ENCODE results near the gene EBLN2.
"Not testable (repeated sequence)": the region's sequence is repeated elsewhere in the genome, so short reads cannot be mapped to it uniquely, and the experiment has no call there.

Gene EBLN2

GRCh38 chr3:73066243-73066642, 4.8 kb downstream of the EBLN2 start:
- DNase-seq: not testable (repeated sequence)

GRCh38 chr3:73068419-73068818, 7.0 kb downstream of the EBLN2 start:
- DNase-seq: no peak

GRCh38 chr3:73069187-73069586, 7.7 kb downstream of the EBLN2 start:
- DNase-seq: no peak

GRCh38 chr3:73069775-73070444, 8.5 kb downstream of the EBLN2 start:
- DNase-seq: no peak

- no peak for DNase-seq
Observed at GRCh38 chr3:73070675-73071575, 9.5 kb downstream of the EBLN2 start.

- no peak for DNase-seq
Observed at GRCh38 chr3:73071952-73072351, 10.5 kb downstream of the EBLN2 start.

GRCh38 chr3:73072634-73073033, 11.2 kb downstream of the EBLN2 start:
- DNase-seq: no peak

- DNase-seq: no peak
Observed at GRCh38 chr3:73073091-73073707, 11.7 kb downstream of the EBLN2 start.

- no peak for DNase-seq
Observed at GRCh38 chr3:73074781-73075180, 13.3 kb downstream of the EBLN2 start.

GRCh38 chr3:73080216-73080966, 18.9 kb downstream of the EBLN2 start:
- no peak for DNase-seq

GRCh38 chr3:73081140-73081539, 19.7 kb downstream of the EBLN2 start:
- no peak for DNase-seq

- no peak for DNase-seq
Observed at GRCh38 chr3:73084170-73084569, 22.7 kb downstream of the EBLN2 start.

- peak in 3 of 4 experiments; percentile 4 to 44 (median 35) for DNase-seq
Observed at GRCh38 chr3:73086071-73086494, 24.6 kb downstream of the EBLN2 start.

- no peak for DNase-seq
Observed at GRCh38 chr3:73094129-73094528, 32.7 kb downstream of the EBLN2 start.

GRCh38 chr3:73094951-73095350, 33.5 kb downstream of the EBLN2 start:
- DNase-seq: no peak

GRCh38 chr3:73096169-73096568, 34.7 kb downstream of the EBLN2 start:
- DNase-seq: no peak

- DNase-seq: no peak
Observed at GRCh38 chr3:73098026-73098425, 36.6 kb downstream of the EBLN2 start.

- DNase-seq: no peak
Observed at GRCh38 chr3:73098873-73099272, 37.4 kb downstream of the EBLN2 start.

GRCh38 chr3:73100741-73101559, 39.5 kb downstream of the EBLN2 start:
- DNase-seq: peak; percentile 20 to 61 (median 52)

- no peak for DNase-seq
Observed at GRCh38 chr3:73101881-73102280, 40.4 kb downstream of the EBLN2 start.

GRCh38 chr3:73107215-73107614, 45.8 kb downstream of the EBLN2 start:
- no peak for DNase-seq

GRCh38 chr3:73107676-73108187, 46.3 kb downstream of the EBLN2 start:
- DNase-seq: no peak

Measured in activated naive CD4-positive, alpha-beta T cell (primary cell).